HG02981 (cell line): ENCODE measurements around the gene ARFRP1.

Experiments used
- ATAC-seq: cut with Tn5 transposase; IDR thresholded peaks from one replicate; pipeline ENCODE4 v1.9.1; 2021; ENCODE audit warnings: mild to moderate bottlenecking, moderate library complexity; ENCODE audit not compliant: unreplicated experiment

ARFRP1 gene

DNA sequence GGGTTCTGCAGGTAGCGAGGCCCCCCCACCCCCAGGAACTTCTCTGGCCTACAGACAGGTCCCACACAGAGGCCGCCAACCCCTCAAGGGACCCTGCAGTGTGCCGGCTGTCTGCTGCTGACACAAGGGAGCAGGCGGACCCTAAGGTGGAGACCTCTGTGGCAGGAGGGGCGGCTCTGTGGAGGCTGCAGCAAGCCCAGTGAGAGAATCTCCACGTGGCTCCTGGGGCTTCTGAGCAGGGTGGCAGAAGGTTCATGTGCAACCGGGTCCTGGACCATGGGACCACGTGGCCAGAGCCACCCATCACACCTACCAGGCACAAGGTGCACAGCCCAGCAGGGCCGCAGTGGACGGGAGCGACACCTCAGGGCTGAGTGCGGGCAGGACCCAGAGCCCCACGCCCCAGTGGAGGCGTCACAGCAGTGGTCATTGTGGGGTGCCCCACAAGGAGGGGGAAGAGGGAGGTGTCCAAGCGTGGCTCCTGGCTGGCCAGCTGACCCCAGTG, 4.3 kb downstream of the ARFRP1 start:
- ATAC-seq = no peak

GRCh38 chr20:63702751-63703470, 4.9 kb downstream of the ARFRP1 start:
- ATAC-seq = no peak

DNA sequence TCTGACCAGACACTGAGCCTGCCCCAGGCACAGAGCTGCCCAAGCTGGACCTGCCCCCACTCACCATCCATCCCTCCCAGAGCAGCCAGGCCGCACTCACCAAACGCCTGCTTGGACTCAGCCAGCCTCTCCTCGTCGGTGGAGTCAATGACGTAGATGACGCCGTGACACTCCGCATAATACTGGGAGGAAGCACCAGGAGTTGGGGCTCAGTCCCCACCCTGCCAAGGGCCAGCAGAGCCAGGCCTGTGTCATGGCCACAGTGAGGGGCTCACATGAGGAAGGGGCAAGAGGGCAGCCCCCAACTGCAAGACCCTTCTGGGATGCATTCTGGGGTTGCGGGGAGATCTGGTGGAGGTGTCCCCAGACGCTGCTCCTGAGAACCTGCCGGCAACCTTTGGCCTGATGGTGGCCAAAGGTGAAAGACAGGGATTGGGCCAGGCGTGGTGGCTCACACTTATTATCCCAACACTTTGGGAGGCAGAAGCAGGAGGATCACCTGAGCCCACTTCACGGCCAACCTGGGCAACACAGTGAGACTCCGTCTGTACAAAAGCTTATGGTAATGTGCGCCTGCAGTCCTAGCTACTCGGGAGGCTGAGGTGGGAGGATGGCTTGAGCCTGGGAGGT, 5.6 kb downstream of the ARFRP1 start:
- no peak for ATAC-seq

GRCh38 chr20:63701329-63702035, 6.3 kb downstream of the ARFRP1 start:
- ATAC-seq = no peak

DNA sequence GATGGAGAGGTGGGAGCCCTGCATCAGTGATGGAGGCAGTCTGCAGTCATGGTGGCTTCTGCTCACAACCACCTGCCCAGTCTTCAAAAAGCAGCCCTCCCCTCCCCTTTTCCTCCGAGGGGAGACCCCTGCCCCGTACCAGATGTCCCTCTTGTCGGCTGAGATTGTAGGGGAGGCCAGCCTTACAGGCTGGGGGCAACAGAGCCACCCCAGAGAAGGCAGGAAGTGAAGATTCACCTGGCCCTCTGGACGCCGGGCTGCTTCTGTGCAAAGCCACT, 6.8 kb downstream of the ARFRP1 start:
- no peak for ATAC-seq

DNA sequence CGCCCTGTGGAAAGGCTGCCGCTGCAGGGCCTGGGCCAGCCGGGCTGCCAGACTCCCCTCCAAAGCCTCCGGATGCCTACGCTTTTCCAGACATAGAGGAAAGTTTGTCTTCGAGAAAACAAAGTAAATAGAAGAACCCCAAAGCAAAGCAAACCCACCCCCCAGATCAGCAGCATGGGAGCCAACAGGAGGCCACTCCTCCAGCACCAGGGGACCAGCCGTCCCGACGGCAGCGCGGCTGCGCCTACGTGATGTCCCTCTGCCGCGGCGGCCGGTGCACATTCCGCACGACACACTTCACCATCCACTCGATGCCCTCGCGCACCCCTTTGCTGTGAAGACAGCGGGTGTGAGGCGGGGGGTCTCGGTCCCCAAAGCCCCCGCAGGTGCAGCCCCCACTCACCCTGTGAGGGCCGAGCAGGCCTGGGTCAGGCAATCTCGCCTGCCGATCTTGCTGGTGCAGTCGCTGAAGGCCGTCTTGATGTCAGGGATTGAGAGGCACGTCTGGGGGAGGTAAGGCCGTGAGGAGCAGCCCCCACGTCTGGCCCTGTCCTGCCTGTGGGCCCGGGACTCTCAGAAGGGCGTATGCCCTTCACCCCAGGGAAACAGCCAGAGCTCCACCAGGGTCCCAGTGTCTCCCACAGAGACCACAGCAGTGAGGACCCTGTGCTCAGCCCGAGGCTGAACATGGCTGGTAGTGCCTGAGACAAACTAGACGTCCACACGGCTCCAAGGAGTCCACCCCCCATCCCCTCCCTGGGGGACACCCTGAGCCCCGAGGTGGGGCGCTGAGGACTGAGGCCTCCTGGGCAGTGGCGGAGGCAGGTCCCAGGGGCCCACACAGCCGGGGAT, 7.4 kb downstream of the ARFRP1 start:
- no peak for ATAC-seq

DNA sequence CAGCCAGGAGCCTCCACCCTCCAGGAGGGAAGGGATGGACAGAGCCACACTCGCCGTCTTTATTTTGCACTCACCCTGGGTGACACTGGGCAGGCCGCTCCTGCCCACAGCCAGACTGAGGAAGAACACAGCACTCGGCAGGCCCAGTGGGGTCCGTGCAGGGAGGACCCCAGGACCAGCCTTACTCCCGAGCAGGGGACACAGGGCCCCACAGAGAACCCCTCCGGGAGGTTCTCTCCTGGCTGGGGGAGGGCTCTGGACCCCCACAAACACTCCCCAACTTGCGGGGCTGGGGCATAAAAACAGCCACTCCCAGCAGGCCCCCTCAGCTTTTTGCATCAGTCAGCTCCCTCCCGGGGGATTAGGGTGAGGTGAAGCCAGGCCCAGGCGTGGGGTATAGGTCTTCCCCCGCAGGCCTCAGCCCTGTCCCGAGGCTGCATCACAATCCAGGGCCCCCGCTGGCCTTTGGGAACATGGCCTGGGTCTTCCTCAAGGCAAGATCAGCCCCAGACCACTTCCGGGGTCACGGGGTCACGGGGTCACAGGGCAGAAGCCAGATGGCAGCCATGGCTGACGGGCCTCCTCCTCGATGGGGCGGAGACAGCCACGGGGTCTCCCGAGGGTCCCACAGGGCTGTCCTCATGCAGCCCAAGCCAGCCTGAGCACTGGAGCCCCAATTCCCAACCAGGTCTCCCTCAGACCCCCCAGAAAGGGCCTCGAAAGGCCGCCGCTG, 8.1 kb downstream of the ARFRP1 start:
- no peak for ATAC-seq

DNA sequence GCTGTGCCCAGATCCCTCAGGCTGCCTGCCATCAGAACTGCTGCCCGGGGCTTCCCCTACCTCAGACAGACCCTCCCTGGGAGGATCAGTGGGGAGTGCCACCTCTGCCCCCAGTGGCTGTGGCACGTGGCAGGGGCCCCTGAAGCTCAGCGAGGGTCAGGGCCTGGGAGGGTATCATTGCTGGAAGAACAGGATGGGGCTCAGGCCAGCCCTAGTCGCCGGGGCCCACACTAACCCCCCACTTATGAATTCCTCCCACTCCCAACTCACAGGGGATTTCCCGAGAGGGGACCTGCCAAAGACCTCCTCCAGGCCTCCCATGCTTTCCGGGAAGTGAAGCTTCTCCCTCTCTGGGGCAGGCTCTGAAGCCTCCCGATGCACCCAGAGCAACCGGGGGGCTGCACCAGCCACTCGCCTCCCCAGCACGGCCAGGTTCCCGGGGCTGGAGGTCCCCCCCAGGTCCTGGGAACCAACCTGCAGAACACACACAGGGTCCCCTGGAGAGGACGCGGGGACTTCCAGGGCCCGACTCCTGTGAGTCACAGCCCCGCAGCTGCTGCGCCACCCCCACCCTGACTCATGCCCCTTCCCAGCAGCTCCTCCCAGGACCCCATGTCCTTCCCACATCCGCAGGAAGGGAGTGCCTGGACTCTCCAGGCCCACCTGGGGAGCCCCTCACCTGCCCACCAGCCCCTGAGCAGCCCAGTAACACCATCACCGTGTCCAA, 8.9 kb downstream of the ARFRP1 start:
- no peak for ATAC-seq

DNA sequence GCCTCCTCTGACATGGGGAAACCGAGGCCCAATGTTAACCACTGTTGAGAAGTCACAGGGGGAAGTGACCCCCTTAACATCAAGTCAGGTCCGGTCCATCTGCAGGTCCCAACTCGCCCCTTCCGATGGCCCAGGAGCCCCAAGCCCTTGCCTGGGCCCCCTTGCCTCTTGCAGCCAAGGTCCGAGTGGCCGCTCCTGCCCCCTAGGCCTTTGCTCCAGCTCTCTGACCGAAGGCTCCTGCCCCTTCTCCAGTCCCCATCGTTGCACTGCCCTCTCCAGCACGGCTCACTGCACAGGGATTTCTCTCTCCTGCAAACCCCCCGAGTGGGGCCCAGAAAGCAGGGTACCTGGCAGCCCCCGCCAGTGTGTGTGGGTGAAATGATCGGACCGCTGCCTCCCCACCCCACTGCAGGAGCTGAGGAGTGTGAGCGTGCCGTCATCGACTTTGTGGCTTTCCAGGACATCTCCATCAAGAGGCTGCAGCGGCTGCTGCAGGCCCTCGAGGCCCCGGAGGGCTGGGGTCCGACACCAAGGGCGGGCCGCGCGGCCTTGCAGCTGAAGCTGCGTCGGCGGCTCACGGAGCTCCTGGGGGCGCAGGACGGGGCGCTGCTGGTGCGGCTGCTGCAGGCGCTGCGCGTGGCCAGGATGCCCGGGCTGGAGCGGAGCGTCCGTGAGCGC, 9.8 kb downstream of the ARFRP1 start:
- ATAC-seq = no peak

DNA sequence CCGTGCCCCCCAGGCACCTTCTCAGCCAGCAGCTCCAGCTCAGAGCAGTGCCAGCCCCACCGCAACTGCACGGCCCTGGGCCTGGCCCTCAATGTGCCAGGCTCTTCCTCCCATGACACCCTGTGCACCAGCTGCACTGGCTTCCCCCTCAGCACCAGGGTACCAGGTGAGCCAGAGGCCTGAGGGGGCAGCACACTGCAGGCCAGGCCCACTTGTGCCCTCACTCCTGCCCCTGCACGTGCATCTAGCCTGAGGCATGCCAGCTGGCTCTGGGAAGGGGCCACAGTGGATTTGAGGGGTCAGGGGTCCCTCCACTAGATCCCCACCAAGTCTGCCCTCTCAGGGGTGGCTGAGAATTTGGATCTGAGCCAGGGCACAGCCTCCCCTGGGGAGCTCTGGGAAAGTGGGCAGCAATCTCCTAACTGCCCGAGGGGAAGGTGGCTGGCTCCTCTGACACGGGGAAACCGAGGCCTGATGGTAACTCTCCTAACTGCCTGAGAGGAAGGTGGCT, 10.4 kb downstream of the ARFRP1 start:
- ATAC-seq = no peak

- ATAC-seq = no peak
Measured at GRCh38 chr20:63696628-63697356, 11.0 kb downstream of the ARFRP1 start, which contains the start of gene TNFRSF6B. TNFRSF6B (plus strand) TSS chr20:63696652; CDS start chr20:63696768, 116 bp downstream.

- ATAC-seq = no peak
Measured at GRCh38 chr20:63696306-63696627, 11.5 kb downstream of the ARFRP1 start.

- no peak for ATAC-seq
Measured at GRCh38 chr20:63695424-63696305, 12.1 kb downstream of the ARFRP1 start.

GRCh38 chr20:63694584-63695423, 13.0 kb downstream of the ARFRP1 start:
- ATAC-seq = no peak

- ATAC-seq = no peak
Measured at GRCh38 chr20:63693733-63694583, 13.8 kb downstream of the ARFRP1 start.
